HG02852 (cell line): ENCODE results near the gene ZDHHC11.
A peak's percentile ranks its signal among the peaks of the same experiment; 100 is the strongest.
"Not testable (repeated sequence)": the region's sequence is repeated elsewhere in the genome, so short reads cannot be mapped to it uniquely, and the experiment has no call there.

Source experiments
- ATAC-seq: cut with Tn5 transposase; IDR thresholded peaks from one replicate; pipeline ENCODE4 v1.9.1; 2021; ENCODE audit warnings: mild to moderate bottlenecking, moderate library complexity; ENCODE audit not compliant: unreplicated experiment

ZDHHC11 gene

GRCh38 chr5:816176-816575 is 34.6 kb downstream of the ZDHHC11 start:
- ATAC-seq = no peak

DNA sequence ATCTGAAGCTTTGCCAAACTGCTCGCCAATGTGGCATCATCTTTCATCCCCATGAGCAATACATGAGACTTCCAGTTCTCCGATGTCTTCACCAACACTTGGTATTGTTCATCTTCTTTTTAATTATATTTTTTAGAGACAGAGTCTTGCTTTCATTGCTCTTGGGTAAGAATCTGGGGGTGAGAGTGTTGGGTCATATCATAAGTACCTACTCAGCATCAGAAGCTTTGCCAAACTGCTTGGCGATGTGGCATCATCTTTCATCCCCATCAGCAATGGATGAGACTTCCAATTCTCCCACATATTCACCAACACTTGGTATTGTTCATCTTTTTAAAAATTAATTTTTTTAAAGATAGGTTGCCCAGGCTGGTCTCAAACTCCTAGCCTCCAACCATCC is 35.3 kb downstream of the ZDHHC11 start:
- no peak for ATAC-seq

- ATAC-seq = not testable (repeated sequence)
These were observed 37.2 kb downstream of the ZDHHC11 start for GRCh38 chr5:813575-813974.

- not testable (repeated sequence) for ATAC-seq
These were observed 39.4 kb downstream of the ZDHHC11 start for GRCh38 chr5:811384-811783.

GRCh38 chr5:807719-808514 is 42.9 kb downstream of the ZDHHC11 start:
- not testable (repeated sequence) for ATAC-seq

- ATAC-seq = no peak
These were observed 49.3 kb downstream of the ZDHHC11 start for GRCh38 chr5:801472-801871.

- not testable (repeated sequence) for ATAC-seq
These were observed 49.7 kb downstream of the ZDHHC11 start for GRCh38 chr5:801055-801454.

- ATAC-seq = not testable (repeated sequence)
These were observed 52.2 kb downstream of the ZDHHC11 start for GRCh38 chr5:798505-799138.

DNA sequence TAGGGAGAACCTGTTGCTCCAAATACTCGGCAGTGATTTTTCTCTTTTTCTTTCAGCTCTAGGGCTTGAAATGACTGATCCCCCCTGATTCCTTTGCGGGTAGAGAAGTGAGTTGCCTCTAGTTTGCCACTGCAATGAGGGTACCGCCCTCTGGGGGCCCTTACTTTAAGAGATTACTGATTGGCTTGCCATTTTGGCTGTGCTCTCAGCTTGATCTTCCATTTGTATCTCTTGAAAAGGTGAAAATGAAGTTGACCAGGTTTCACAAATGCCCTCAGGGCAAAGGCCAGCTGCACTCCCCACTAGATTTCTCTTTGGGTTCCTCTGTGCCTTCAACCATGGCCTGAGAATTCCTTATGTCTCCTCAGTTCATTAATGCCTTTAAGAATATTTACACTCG is 52.8 kb downstream of the ZDHHC11 start:
- ATAC-seq = not testable (repeated sequence)

DNA sequence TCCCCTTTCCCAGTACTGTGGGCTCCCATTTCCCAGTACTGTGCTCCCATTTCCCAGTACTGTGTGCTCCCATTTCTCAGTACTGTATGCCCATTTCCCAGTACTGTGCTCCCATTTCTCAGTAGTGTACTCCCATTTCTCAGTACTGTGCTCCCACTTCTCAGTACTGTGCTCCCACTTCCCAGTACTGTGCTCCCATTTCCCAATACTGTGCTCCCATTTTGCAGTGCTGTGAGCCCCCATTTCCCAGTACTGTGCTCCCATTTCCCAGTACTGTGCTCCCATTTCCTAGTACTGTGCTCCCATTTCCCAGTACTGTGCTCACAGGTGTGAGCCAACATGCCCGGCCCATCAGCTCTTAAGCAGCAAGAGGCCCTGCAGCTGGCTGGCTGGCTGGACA is 54.9 kb downstream of the ZDHHC11 start:
- ATAC-seq = not testable (repeated sequence)

DNA sequence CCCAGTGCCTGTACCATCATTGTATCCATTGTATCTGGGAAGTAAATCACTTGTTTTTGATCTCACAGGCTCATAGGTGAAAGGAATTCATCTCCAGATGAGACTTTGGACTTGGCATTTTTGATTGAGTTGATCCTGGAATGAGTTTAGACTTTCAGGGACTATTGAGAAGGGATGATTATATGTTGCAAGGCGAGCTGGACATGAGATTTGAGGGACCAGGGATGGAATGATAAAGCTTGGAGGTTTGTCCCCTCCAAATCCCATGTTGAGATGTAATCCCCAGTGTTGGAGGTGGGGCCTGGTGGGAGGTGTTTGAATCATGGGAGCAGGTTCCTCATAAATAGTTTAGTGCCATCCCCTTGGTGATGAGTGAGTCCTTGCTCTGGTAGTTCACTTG is 55.8 kb downstream of the ZDHHC11 start:
- not testable (repeated sequence) for ATAC-seq

DNA sequence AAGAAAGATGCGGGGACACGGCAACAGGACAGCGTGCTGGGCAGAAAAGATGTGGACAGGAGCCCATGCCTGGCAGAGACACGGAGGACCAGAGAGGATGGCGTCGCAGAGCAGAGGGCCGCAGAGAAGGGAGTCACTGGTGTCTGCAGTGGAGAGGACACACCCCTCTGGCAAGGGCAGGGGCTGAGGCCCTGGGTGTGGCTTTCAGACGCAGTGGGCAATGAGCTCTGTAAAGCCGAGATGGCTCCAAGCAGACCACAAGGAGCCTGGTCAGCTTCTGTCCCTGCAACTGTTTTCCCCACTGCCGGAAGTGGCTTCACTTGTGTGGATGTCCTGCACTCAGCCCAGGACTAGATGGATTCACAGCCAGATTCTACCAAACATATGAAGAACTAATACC is 62.1 kb downstream of the ZDHHC11 start:
- ATAC-seq = not testable (repeated sequence)

DNA sequence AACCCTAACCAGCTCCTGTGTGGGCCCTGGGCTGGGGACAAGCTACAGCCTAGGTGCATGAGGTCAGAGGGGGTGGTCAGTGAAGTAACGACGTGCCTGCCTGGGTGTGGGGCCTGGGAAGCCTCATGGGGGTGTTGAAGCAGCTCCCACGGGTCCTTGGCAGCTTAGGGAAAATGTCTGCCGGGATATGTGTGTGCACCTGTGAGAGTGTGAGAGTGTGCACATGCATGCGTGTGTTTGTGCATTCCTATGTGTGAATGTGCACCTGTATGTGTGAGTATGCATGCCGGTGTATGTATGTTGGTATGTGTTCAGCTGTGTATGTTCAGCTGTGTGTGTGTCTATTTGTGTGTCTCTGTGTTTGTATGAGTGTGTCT is 62.9 kb downstream of the ZDHHC11 start:
- not testable (repeated sequence) for ATAC-seq

DNA sequence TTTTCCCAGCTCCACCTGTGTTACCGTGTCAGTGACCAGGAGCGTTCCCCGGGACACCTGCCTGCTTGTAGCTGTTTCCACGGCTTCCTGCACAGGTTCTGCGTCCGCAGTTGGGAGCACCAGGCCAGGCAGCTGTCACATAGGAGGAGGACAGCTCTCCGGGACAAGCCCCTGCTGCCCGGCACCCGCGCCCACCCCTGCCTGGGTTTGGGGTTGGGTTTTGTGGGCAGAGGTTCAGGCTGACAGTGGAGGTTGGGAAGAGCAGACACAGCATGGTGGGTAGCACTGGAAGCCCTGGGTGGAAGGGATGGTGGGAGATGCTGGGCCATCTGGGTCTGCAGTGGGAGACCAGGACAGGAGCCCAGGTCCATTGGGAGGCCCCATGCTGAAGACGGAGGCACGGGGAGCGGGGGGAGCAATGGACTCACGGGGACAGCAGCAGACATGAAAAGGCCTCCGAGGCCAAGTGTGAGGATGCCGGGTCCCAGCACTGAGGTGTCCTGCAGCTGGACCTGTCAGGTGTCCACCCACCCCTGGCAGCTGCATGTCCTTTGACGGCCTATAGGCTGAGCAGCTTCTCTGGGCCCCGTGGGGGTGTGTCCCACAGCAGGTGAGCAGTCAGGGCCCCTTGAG is 63.4 kb downstream of the ZDHHC11 start:
- ATAC-seq = not testable (repeated sequence)

DNA sequence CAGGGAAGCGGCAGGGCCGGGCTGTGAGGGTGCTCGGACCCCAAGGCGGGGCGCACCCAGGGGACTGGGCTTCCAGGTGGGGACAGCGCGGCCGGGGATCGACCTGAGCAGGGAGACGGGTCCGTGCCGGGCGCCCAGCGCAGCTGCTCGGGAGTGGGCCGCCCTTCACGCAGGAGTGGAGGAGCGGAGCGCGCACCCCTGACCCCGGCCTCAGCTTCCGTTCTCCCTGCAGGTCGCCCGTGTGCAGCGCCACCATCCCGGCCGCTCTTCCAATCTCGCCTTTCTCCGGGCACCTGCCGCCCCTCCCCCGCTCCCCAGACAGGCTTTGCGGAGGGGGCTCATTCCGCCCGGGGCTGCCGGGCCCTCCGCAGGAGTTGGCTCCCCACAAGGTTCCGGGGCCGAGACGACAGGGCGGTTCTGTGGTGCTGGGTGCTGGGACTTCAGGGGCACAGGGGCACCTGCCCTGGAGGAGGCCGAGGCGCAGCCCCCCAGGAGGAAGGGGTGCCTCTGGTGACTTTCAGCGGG is 65.5 kb downstream of the ZDHHC11 start:
- peak; percentile 23 for ATAC-seq

- ATAC-seq = peak; percentile 74
These were observed 66.2 kb downstream of the ZDHHC11 start, which contains the start of gene ZDHHC11B for GRCh38 chr5:784428-785177. ZDHHC11B (minus strand) TSS chr5:784729; CDS start chr5:766919, 17,810 bp downstream.

DNA sequence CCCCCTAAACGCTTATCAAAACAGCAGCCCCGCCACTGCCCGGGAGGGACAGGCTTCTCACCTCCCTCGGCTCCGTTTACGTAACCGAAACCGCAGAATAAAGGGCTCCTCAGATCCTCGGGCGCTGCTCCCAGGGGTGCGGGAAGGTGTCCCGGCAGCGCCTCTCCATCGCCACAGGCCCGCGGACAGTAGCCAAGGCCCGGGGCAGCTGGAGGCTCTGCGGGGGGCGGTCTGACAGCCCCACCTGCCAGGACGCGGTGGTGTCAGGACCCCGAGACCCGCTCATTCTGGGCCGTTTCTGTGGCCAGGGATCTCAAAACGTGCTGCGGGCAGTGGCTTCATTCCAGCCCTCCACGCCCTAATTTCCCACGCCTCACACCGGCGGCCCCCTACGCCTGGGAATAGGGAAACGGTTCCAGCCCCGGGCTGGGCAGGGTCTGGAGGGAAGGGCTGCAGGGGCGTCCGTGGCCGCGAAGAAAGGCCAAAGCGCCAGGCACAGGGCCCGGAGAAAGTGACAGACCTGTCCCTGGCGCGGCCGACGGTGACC is 66.8 kb downstream of the ZDHHC11 start:
- ATAC-seq = not testable (repeated sequence)

- ATAC-seq = not testable (repeated sequence)
These were observed 67.6 kb downstream of the ZDHHC11 start for GRCh38 chr5:783049-783802.

DNA sequence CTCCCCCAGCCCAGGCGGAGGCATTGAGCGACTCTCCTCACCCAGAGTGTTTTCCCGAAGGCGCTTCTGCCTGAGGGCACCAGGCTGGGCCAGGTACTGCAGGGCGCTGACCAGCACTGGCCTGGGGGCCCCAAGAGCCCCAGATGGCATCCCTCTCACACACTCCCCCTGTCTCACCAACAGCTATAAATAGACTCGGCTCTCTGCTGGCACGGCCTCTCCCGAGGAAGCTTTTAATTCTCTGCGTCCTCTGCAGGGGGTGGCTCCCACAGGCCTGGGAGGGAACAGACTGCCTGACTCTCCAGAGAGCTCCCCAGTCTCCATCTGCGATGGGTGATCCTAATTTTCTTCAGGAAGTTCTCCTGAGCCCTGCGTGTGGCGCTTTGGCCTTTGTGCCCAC is 68.4 kb downstream of the ZDHHC11 start:
- not testable (repeated sequence) for ATAC-seq

DNA sequence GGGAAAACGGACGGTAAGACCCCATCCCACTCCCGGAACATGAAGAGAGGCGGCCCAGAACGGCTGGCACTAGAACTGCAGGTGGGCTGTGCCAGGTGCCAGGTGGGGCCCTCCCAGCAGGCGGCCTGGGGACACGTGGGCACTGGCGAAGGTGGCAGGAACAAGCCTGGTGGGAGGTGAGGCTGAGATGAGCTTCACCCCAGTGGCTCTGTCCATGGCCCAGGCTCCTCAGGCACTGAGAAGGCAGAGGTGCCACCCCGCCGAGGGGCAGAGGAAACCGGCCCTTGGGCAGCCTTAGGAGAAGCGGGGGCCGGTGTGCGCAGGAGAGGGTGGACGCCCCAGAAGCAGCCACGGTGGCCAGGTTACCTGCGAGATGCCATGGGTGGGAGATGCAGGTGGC is 70.2 kb downstream of the ZDHHC11 start:
- not testable (repeated sequence) for ATAC-seq
